GM08714 (cell line): Measurements from ENCODE around the gene FBXL20.
"Not testable (repeated sequence)": the region's sequence is repeated elsewhere in the genome, so short reads cannot be mapped to it uniquely, and the experiment has no call there.

Experiments
- H3K4me3 ChIP-seq: fragments of 200-500 bp; sonication (Bioruptor generic); 2 replicates; pipeline ENCODE4 v1.5.1; 2014; ENCODE audit warnings: mild to moderate bottlenecking, low read length, inconsistent platforms
- ZNF274 ChIP-seq: IDR thresholded peaks from 2 replicates; pipeline ENCODE4 v1.6.1; 2012; ENCODE audit warnings: mild to moderate bottlenecking, low read depth, low read length

Gene FBXL20

DNA sequence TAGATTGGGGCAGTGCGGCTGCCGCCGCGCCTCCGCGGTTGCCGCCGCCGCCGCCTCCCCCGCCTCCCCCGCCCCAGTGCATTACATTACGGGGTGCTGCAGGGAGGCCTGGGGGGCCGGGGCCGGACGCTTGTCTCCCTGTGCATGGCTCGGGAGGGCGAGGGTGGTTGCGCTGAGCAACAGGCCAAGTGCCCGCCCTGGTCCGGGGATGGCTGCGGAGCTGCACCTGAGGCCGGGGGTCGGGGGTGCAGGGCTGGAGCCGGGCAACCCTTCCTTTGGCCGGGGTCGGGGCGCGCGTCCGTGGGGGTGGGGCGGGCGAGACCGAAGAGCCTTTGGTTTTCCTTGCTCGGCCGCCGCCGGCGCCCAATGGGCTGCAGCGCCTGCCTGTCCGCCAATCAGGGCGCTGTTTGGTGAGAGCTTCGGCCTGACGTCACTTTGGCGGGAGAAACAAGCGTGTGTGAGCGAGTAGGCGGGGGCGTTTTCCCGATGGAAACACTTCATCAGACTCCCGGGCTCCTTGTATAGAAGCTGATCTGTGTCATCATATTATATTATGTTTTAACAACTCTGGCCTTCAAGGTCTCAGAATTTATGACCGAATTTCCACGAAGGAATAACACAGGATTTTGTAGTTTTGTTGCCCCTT lies 941 bp upstream of the FBXL20 start:
- peak overlapping the region; percentile 88 for H3K4me3 ChIP-seq
- TF ChIP-seq ZNF274, result no peak

DNA sequence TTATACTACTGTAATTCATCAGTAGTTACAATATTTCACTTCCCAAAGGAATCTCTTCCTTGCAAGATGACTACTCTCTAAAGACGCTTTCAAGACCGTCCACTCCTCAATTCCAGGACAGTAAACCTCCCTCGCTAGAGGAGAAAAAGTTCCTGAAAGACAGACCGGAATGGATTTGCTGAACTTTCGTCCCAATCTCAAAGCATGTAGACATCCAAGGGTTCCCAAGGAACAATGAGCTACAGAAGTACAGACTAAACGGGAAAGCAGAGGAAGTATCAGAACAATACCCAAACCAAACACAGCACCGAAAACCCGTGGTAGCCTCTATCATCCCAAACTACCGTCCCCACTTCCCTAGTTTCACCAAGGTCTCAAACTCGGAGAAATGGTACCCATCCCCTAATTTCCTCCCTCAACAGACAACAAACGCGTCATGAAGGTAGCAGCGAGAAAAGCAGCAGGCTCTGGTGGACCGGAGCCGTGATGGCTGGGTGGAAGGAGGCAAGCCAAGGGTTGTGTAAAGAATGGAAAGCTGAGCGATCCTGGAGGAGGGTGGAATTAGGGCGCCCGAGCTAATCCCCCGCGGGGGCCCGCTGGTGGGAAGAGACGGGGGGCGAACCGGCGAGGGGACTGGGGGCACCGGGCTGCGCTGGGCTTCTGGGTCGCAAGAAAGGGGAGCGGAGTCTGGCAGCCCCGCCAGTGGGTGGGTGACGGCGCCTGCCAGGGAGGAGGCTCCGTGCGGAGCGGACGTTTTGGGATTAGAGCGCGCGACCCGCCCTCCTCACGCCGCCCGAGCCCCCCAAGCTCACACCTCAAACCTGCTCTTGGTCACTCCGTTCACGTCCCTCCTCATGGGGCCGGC lies 647 bp downstream of the FBXL20 start:
- TF ChIP-seq ZNF274, result no peak
- H3K4me3 ChIP-seq, result peak overlapping the region; percentile 88

- TF ChIP-seq ZNF274, result no peak
- H3K4me3 ChIP-seq, result no peak overlapping the region
These were observed 1.6 kb downstream of the FBXL20 start for GRCh38 chr17:39399791-39400190.

DNA sequence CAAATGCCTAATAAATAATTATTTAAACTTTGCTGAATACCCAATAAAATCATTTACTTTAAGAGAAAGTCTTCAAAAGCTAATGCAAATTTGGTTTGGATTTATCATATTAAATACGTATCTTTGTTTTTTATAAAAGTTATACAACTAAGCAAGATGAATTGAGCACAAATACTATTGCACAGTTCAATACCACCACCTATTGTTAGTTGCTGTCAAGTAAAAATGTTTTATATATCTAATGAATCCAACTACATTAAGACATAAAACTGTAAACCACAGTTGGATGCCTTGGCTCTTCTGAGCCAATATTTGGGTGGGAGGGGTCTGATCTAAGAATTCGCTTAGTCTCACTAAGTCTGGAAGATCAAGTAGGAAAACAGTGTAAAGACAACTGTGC lies 7.7 kb downstream of the FBXL20 start:
- H3K4me3 ChIP-seq, result no peak overlapping the region

GRCh38 chr17:39391448-39391847 lies 10.0 kb downstream of the FBXL20 start:
- no peak overlapping the region for H3K4me3 ChIP-seq
- no peak for TF ChIP-seq ZNF274

More for the DNA sequence above, 7.7 kb downstream of the FBXL20 start:
- TF ChIP-seq ZNF274, result no peak

DNA sequence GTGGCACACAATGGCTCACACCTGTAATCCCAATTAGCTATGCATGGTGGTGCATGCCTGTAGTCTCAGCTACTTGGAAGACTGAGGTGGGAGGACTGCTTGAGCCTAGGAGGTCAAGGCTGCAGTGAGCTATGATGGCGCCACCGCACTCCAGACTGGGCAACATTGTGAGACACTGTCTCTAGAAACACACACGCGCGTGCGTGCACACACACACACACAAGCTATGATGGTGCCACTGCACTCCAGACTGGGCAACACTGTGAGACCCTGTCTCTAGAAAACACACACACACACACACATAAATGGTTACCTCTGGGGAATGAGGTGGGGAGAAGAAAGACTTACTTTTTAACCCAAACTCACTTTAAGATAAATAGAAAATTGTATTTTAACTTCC lies 16.4 kb downstream of the FBXL20 start:
- no peak overlapping the region for H3K4me3 ChIP-seq
- TF ChIP-seq ZNF274, result no peak

- TF ChIP-seq ZNF274, result no peak
- H3K4me3 ChIP-seq, result no peak overlapping the region
These were observed 21.3 kb downstream of the FBXL20 start for GRCh38 chr17:39380144-39380543.

DNA sequence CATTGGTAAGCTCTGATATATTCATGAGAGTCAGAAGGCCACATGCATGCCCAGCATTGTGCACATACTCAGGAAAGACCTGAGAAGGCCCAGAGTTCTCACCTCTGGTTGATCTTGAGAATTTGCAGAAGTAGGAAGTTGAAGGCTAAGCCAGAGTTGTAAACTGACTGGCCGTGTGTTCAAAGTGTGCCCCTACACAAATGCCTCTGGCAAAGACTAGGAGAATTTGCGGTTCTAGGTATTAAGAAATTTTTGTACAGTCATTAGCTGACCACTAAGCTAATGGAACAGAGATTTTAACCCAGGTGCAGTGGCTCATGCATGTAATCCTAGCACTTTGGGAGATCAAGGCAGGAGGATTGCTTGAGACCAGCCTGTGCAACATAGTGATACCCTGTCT lies 25.0 kb downstream of the FBXL20 start:
- TF ChIP-seq ZNF274, result no peak
- no peak overlapping the region for H3K4me3 ChIP-seq

DNA sequence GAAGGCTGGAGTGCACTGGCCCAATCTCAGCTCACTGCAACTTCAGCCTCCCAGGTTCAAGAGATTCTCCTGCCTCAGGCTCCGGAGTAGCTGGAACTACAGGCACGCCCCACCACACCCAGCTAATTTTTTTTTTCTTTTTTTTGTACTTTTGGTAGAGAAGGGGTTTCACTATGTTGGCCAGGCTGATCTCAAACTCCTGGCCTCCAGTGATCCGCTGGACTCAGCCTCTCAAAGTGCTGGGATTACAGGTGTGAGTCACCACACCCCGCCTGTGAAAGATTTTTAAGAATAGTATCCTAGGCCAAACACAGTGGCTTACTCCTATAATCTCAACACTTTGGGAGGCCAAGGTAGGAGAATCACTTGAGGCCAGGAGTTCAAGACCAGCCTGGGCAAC lies 33.6 kb downstream of the FBXL20 start:
- H3K4me3 ChIP-seq, result not testable (repeated sequence)

DNA sequence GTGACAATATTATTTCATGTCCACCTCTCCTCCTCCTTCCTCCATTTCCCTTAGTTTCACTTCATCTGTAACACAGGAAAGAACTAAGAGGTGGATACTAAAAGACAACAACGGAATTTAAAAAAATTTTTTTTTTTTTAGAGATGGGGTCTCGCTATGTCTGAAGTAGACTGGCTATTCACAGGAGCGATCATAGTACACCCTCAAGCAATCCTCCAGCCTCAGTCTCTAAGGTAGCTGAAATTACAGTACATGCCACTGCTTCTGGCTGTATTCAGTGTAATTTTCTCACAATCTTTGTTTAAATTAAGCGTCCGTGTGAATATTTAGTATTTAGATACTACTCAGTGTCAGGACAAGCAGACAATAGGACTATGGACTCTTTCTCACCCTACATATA lies 35.6 kb downstream of the FBXL20 start:
- no peak for TF ChIP-seq ZNF274
- H3K4me3 ChIP-seq, result no peak overlapping the region

DNA sequence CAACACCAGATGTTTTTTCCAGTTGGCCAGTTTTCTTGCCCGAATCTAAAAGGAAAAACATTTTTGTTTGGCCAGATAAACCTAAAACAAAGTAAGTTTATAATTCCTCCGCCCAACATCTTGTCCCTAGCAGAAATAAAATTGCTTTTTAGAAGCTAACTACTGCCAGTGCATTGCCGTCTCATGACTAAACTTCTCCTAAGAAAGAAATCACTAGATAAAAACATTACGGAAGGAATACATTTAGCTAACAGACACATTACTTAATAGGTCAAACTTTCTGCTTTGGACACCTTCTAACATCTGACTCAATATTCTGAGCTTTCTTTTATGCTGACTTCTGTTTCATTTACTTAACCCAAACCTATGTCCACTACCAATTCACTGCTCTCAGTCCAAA lies 36.2 kb downstream of the FBXL20 start:
- no peak overlapping the region for H3K4me3 ChIP-seq
- TF ChIP-seq ZNF274, result no peak

DNA sequence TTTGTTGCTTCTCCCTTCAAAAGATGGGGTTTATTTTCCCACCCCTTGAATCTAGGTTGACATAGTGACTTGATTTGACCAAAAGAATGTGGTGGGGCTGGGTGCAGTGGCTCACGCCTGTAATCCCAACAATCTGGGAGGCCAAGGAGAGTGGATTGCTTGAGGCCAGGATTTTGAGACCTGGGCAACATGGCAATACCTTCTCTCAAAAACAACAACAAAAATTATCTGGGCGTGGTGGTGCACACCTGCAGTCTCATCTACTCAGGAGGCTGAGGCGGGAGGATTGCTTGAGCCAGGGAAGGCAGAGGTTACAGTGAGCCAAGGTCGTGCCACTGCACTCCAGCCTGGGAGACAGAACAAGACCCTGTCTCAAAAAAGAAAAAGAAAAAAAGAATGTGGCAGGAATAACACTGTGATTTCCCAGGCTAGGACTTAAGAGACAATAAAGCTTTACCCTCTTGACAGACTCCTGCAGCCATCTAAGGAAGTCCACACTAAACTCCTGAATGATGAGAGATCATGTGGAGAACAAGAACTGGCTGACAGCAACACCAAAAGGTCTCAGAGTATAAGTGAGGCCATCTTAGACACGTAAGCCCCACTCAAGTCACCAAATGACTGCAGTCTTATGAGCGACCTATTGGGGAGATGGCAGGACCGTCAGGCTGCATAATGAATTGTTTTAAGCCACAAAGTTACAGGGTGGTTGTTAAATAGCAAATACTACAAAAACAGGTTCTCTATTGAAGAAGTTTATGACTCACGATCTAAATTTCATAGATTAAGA lies 37.0 kb downstream of the FBXL20 start:
- no peak overlapping the region for H3K4me3 ChIP-seq
- no peak for TF ChIP-seq ZNF274

GRCh38 chr17:39361064-39361463 lies 40.4 kb downstream of the FBXL20 start:
- no peak overlapping the region for H3K4me3 ChIP-seq
- no peak for TF ChIP-seq ZNF274

- H3K4me3 ChIP-seq, result no peak overlapping the region
- TF ChIP-seq ZNF274, result no peak
These were observed 40.9 kb downstream of the FBXL20 start for GRCh38 chr17:39360537-39360936.

DNA sequence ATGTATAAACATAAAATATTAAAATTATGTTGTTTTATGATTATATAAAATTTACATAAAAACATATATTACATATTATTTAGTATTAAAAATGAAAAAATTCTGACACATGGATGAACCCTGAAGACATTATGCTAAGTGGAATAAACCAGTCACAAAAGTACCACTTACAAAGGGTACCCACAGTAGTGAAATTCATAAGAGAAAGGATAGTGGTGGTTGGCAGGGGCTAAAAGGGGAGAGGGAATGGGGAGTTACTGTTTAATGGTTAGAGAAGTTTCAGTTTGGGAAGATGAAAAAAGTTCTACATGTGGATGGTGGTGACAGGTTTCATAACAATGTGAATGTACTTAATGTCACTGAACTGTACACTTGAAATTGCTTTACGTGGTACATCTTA lies 41.4 kb downstream of the FBXL20 start:
- TF ChIP-seq ZNF274, result no peak

More for the DNA sequence above, 41.4 kb downstream of the FBXL20 start:
- no peak overlapping the region for H3K4me3 ChIP-seq
